ENCODE results near the gene FBRSL1.

DNA sequence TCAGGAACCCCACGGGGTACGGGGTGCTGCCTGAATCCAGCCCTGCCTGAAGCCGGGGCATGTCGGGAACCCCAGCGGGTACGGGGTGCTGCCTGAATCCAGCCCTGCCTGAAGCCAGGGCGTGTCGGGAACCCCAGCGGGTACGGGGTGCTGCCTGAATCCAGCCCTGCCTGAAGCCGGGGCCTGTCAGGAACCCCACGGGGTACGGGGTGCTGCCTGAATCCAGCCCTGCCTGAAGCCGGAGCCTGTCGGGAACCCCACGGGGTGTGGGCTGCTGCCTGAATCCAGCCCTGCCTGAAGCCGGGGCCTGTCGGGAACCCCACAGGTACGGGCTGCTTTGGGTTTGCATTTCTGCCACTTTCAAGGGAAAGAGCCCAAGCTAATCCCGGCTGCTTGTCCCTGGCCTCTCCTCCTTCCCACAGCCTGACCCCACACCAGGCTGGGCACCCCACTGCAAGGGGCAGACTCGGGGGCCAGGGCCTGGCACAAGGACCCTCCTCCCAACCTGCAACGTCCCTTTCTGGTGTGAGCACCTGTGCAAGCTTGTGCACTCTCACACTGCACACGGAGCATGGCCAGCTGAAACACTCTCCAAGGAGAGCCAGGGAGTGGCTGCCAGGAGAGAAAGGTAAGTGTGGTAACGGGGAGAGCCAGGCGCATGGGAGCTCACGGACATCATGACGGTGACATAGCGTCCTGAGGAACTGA is 5.6 kb upstream of the FBRSL1 start:
- TF ChIP-seq, protein P1, sequence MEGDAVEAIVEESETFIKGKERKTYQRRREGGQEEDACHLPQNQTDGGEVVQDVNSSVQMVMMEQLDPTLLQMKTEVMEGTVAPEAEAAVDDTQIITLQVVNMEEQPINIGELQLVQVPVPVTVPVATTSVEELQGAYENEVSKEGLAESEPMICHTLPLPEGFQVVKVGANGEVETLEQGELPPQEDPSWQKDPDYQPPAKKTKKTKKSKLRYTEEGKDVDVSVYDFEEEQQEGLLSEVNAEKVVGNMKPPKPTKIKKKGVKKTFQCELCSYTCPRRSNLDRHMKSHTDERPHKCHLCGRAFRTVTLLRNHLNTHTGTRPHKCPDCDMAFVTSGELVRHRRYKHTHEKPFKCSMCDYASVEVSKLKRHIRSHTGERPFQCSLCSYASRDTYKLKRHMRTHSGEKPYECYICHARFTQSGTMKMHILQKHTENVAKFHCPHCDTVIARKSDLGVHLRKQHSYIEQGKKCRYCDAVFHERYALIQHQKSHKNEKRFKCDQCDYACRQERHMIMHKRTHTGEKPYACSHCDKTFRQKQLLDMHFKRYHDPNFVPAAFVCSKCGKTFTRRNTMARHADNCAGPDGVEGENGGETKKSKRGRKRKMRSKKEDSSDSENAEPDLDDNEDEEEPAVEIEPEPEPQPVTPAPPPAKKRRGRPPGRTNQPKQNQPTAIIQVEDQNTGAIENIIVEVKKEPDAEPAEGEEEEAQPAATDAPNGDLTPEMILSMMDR (IDR thresholded peaks at IDR 0.05; ENCODE audit: low read depth, low read length), result no peak
- no peak for TF ChIP-seq MYC (IDR thresholded peaks at IDR 0.05; ENCODE audit: low read depth, low read length)
- TF ChIP-seq POLR2A (IDR thresholded peaks at IDR 0.05; ENCODE audit: extremely low read depth, insufficient read length), result no peak
